HS-5 (cell line): ENCODE data around the gene SKIL.

Source experiments
- DNase-seq: peaks from one replicate; pipeline ENCODE4 v3.0.0-alpha.2; 2012; ENCODE audit warnings: low read depth

Gene SKIL

DNA sequence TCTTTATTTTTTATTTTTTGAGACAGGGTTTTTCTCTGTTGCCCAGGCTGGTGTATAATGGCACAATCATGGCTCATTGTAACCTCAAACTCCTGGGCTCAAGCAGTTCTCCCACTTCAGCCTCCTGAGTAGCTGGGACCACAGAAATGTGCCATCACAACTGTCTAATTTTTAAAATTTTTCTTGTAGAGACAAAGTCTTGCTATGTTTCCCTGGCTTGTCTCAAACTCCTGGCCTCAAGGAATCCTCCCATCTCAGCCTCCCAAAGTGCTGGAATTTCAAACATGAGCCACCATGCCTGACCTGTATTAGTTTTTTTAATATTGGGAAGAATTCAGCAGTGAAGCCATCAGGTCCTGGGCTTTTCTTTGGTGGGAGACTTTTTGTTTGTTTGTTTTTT is 47.6 kb downstream of the SKIL start:
- DNase-seq = no peak

DNA sequence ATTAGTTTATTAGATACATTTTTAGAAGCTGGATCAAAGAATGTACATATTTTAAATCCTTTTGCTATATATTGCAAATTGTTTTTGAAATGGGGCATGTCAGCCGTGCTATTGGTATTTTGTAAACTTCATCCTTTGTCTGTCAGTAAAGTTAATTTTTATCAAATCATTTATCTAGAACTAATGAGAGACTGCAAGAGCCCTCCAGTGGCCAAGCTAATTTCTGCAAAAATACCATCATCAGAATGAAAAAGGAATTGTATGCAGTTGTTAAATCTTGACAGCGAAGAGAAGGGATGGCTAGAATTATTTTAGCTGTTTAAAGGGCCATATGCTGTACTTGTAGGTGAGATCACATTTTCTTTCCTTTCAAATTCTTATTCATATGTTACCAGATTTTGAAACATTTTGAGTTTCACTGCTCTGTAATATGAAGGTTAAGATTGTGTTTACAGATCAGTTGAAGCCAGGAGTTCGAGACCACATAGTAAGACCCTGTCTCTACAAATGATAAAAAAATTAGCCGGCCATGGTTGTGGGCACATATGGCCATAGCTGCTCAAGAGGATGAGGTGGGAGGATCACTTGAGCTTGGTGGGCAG is 53.0 kb downstream of the SKIL start:
- no peak for DNase-seq

DNA sequence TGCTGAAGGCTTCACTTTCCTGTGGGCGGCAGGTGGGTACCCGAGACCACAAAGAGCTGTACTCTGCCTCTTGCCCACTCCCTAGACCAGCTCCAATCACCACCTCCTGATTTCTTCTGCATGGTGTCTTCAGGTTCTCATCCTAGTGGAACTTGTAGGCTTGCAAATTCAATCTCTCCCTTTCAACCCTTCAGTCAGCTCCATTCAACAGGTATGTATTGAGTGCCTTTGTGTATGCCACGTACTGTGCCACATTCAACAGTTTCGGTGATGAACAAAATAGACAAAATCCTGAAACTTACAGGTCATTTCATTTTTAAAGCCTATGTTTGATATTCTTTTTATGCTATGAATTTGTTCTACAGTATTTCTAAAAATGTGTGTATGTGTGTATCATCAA is 55.8 kb downstream of the SKIL start:
- no peak for DNase-seq

DNA sequence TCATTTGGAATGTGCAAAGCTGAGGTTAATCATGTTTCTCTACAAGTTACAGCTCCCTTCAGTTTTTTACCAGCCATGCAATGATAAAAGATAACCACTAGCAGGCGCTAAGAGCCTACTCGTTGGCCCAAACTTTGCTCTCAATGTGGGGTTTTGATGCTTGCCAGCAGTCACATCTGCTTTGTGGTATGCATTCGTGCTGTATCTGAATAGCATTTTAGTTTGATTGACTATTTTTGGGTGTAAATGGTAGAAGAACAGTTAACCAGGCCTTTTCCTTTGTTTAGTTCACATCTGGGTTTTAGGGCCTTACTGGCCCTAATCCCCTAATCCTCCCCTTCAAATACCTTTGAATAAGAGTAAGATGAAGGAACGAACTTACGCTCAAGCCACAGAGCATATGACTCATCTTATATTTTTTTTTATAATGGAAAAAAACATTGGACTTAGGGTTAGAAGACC is 56.7 kb downstream of the SKIL start:
- DNase-seq = peak; percentile 94

DNA sequence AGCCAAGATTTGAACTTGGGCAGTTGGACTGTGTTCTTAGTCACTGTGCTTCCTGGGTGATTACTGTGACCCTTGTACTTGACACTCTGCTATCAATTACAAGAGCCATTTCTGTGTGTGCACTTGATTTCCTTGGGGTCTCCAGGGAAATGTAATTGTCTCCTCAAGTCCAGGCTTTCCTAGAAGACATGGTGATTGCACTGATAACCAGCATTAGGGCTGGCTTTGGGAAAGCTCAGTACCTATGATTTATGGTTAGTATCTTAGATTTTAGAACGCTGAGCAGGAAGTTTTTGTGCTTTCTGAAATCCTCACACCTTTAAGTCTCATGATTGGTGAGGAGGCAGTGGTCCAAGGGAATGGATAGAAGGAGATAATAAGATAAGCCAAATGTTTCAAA is 59.6 kb downstream of the SKIL start:
- no peak for DNase-seq

DNA sequence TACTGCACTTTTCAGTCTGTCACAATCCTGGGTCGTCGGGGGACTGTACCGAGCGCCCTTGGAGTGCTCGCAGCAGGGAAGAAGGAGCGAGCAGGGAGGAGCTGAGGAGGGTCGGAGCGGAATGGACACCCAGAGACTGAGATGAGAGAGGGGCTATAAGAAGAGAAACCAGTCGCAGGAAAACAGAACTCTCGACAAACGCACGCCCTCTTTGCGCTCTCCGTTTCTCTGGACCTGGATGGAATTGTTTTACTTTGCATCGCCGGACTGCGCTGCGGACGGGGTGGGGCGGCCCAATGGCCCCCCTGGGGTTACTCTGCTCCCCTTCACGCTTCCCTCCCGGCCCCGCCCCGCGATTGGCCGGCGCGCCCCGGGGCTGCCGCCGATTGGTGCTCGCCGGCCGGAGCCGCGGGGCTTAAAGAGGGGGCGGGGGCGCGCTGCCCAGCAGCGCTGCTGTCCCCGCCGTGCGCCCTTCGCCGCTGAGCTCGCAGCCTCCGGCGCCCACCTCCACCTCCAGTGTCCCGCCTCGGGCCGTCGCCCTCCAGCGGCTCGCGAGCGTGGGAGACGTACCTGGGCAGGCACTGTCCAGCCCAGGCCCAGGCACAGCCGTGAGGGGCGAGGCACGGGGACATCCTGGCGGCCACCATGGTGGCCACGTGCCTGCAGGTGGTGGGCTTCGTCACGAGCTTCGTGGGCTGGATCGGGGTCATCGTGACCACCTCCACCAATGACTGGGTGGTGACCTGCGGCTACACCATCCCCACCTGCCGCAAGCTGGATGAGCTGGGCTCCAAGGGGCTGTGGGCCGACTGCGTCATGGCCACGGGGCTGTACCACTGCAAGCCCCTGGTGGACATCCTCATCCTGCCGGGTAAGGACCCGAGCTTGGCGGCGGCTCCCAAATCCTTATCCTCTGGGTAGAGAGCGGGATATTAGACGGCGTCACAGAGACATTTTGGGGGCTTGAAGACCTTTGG is 61.2 kb downstream of the SKIL start, which contains the start of gene CLDN11:
Gene CLDN11, plus strand, starts transcription at position 447 of the 977 bp plus-strand sequence. Its CDS starts 199 bp downstream, at position 646.
- DNase-seq = no peak

DNA sequence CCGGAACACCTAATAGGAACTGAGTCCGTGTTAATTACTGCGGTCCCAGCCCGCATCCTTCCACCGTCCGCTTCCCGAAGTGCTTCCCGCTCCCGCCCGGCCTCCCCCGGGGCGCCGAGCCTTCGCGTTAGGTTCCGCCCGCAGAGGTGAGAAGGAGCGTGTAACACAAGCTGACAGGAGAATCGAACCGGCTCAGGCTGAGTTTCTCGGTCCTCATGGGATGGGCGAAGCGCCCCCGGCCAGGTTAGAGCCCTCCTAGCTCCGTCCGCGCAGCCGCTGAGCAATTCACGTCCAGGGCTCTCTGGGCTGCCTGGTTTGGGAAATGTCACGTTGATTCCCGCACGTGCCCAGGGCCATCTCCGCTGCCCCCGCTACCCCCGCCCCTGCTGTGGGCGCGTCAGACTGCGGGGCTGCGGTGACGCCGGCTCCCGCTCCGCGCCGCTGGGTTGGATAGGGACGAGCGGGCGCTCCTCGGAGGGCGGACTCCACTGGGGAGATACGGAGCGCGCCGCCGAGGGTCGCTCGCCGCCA is 62.1 kb downstream of the SKIL start:
- DNase-seq = no peak

DNA sequence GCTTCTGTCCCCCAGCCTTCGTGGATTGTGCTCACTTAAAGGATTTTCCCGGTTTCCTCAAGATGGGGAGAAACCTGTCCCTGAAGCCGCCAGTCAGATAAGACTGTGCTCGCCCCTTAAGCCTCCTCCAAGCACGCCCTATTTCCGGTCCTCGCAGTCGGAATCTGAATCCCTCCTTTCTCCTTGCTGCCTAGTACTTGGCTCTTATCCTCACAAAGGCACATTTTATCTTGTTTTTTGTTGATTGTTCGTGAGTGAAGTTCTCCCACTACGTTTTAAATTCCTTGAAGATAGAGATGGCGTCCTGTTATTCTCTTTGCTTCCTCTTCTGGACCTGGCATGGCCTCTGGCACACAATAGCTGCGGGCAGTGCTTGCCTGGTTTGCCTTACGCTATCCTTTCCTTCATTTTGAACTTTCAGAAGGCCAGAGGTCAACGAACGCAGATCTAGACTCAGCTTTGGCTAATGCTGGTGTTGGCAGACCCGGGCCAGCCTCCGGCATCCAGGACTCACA is 62.8 kb downstream of the SKIL start:
- no peak for DNase-seq

DNA sequence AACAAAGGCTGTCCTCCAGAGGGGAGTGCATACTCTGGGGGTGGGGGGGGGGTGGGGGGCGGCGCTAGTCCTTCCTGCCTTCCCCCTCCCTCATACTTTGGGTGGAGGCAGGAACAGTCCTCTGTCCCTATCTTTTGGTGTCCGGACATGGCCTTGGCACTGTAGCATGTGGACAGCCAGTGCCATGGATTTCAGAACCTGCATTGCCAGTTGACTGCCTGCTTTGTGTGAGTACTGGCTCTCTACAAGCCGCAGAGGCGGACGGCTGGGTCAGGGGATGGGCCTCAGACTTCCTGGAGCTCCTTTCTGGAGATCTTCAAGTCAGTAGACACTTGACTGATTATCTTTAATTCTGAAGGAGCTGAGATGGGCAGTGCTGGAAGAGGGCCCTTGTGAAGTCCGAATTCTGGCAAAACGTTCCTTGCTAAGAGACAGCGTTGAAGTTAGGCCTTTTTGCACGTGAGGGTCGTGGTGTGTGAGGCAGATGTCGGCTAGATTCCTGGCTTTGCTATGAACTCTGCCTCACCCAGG is 63.7 kb downstream of the SKIL start:
- no peak for DNase-seq

DNA sequence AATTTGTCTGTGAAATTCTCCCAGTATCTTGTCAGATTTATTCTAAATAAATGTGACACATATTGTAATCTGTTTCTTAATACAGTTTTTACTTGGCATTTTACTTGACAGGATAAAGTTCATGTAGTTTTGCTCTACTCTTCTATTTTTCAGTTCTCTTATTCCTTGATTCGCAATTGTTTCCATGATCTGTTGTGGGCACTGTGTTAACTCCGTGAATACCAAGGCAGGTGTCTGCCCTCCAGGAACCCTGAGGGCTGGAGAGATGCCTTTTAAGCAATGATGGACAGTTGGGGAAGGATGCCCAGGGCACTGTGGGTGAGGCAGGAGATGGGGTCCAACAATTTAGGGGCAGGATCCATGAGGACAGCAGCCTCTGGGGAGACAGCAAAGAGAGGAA is 64.2 kb downstream of the SKIL start:
- DNase-seq = no peak

DNA sequence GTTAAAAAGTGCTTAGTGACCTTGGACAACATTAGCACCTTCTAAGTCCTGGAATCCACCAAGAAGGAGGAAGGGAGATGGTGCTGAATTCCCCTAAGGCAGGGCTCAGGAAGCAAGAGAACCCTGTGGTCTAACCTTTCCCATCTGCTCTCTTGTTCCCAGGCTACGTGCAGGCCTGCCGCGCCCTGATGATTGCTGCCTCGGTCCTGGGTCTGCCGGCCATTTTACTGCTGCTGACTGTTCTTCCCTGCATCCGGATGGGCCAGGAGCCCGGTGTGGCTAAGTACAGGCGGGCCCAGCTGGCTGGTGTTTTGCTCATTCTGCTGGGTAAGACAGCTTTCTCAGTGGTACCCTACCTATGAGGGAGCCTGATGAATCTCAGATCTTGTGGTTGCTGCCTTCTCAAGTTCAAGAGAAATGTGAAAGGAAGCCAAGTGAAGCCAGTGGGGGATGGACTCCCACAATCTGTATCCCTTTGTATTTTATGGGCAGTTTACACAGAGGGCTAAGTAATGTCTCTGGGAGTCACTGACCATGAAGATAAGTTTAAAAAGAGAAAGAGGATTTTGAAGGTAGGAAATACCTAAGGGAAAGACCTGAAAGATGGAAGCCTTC is 65.6 kb downstream of the SKIL start:
- no peak for DNase-seq

DNA sequence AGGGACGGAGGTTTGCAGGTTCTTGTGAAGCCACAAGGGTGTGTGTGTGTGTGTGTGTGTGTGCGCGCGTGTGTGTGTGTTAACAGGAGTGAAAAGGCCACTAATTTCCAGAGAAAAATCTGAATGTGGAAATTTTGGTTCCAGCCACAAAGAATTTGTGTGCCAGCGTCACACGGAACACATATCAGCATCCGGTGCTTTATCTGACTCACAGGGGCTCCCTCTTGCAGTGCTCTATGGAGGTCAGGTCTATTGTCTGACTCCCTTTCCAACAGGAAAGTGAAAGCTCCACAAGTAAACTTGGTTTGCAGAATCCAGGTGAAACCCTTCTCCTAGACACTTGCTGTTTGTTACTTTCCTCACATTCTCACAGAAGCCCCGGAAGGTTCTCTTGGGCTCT is 67.4 kb downstream of the SKIL start:
- no peak for DNase-seq

DNA sequence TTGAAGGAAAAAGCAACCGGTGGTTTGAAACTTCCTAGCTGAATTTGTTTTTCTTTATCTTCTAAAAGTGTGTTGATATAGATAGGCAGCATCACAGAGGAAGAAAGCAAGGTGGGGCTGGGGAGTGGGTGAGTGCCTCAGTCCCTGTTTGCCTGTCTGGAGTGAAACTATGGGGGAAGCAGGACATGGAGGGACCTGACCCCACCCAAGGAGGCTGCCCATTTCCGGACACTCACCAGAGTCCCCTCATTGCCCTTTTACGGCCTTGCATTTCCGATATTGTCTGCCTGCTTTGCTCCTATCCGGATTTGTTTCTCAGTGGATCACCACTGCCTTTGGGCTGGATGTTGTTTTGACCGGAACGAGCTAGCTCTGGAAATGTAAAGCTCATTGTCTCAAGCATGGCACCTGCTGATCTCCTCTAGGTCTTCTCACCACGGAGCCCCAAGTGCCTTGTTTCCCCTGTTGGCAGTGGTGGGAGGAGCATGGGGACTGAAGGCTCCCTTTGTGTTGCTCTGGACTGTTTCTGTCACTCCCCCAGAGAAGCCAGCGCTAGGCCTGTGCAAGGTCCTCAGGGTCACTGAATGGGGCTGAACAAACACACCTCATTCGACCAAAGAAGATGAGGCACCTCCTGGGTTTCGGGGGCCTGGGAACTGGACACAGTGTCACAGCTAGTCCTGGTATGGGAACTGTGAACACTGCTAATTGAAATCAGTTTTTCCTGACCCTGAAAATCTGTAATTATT is 68.2 kb downstream of the SKIL start:
- no peak for DNase-seq

DNA sequence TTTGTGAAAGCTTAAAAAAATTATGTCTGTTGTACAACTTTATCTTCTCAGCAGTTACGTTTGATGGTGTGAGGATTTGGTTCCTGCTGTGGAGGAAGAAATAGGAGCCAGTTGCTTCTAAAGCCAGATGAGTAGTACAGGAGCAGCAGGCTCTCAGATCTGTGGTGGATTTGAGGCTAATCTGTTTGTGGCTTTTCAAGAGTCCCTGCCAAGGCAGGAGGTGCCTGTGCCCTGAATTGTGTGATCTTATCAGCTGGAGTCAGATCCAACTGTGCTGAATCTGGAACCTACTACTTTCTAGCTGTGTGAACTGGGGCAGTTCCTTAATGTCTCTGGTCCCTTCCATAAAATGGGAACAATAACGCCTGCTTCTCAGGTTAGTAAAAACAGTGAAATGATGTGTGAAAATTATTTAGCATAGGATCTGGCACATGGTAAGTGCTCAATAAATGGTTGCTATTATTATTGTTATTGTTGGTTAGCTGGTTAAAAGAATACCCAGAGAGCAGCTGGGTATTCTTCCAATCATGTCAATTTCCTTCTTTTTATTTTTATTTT is 68.8 kb downstream of the SKIL start:
- DNase-seq = no peak

DNA sequence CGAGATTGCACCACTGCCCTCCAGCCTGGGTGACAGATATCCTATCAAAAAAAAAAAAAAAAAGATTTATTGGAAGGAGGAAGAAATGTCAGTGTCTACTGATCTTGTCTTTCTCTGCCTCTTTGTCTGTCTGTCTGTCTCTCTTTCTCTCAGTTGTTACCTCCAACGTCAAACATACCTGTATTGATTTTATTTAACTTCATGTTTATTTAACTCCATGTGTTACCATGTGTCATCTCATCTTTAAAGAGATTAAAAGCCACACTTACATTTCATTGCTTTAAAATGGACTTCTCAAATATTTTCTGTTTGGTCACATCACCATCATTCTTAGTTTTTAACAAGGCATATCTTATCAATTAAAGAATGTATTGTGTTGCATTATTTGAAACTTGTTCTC is 70.6 kb downstream of the SKIL start:
- no peak for DNase-seq

DNA sequence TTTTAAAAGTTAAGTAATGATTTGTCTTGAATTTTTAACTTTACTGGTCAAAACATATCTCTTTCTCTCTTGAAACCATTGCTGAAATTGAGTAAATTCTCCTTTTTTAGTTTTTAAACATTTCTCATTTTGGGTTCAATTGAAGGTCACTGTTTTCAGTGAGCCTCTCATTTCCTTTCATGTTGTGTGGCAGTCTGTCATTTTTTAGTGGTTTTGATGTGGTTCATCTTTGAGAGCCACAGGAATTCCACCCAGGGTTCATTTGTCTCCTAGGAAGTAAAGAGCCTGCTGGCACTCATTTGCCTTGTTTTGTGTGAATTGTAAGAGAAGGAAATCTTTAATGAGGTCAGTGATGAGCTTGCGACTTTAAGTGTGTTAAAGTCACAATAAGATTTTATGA is 71.5 kb downstream of the SKIL start:
- no peak for DNase-seq

DNA sequence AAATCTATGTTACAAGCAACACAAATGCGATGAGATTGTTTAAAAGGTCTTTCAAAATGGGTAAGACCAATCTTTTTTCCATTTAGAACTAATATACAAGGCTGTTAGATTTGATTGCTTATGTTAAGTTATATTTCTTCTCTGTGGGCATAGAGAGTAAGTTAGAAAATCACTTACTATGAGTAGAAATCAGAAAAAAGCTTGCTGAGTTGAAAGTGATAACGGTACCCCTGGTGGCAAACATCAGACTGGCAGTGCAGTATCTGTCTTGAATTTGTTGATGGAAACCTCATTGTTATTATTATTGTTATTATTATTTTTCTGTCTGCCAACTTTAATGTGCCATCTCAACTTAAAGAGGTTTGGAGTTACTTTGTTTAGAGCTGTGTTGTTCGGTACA is 73.5 kb downstream of the SKIL start:
- no peak for DNase-seq

DNA sequence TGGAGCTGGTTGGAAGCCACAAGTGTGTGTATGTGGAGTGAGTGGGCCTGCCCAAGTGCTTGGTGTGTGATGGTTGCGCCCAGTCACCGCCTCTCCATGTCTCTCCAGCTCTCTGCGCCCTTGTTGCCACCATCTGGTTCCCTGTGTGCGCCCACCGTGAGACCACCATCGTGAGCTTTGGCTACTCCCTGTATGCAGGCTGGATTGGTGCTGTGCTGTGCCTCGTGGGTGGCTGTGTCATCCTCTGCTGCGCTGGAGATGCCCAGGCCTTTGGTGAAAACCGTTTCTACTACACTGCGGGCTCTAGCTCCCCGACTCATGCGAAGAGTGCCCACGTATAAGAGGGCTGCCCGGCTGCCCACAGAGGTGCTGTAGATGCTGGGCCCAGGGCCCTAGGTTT is 74.9 kb downstream of the SKIL start:
- no peak for DNase-seq

DNA sequence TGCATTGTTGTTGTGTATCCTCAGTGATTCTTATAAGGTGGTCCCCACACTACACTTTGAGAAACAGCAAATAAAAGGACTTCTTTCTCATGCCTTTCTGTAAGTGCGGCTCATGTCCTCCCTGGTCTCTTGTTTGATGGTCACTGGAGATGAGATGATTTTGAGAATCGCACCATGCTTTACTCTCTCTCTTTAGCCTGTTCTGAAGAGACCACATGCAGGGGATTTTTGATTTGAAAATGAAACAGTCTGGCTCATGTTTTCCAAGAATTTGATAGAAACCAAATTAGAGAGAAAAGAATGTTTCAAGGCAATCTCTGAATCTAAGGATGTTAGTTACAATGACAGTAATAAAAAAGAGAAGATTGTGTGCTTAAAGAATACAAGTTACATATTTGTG is 79.2 kb downstream of the SKIL start:
- DNase-seq = no peak

DNA sequence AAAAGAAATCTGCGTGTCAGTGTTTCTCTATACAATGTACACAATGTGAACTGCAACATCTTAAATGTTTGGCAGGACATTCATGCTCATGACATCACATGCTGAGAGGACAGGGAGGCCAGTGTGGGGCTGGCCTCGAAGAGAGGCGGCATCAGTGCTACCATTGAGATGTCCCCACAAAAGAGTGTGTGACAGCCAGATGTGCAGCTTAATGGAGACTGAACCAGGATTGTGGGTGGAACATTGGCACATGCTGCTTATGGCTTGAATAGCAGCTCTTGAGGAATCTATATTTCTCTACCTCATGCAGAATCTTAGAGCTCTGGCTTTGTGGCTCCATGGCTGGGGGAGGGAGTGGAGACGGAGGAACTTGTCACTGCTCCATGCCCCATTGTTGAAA is 79.7 kb downstream of the SKIL start:
- no peak for DNase-seq
